Right renal pelvis (tissue), 4 donors: Measurements from ENCODE around the gene ITGA11. TPM values are rescaled to one million over a fixed set of nuclear protein-coding genes. Genes with fewer than 3 reads are reported as not detected.

Experiments
- DNase-seq, 4 donors: peaks; one replicate each; pipeline ENCODE4 v3.0.0-alpha.2; 2013; ENCODE audit warnings: low read depth in 4 of 4, low spot score in 3 of 4, missing footprints in 1 of 4
- polyA plus RNA-seq, 4 donors: library from polyadenylated mRNA; unstranded; fragments of 120-200 nt; gene quantifications; one replicate each; pipeline ENCODE4 v1.2.1, GENCODE V29; 2013; ENCODE audit not compliant: insufficient read length in 4 of 4

ITGA11 gene, protein sequence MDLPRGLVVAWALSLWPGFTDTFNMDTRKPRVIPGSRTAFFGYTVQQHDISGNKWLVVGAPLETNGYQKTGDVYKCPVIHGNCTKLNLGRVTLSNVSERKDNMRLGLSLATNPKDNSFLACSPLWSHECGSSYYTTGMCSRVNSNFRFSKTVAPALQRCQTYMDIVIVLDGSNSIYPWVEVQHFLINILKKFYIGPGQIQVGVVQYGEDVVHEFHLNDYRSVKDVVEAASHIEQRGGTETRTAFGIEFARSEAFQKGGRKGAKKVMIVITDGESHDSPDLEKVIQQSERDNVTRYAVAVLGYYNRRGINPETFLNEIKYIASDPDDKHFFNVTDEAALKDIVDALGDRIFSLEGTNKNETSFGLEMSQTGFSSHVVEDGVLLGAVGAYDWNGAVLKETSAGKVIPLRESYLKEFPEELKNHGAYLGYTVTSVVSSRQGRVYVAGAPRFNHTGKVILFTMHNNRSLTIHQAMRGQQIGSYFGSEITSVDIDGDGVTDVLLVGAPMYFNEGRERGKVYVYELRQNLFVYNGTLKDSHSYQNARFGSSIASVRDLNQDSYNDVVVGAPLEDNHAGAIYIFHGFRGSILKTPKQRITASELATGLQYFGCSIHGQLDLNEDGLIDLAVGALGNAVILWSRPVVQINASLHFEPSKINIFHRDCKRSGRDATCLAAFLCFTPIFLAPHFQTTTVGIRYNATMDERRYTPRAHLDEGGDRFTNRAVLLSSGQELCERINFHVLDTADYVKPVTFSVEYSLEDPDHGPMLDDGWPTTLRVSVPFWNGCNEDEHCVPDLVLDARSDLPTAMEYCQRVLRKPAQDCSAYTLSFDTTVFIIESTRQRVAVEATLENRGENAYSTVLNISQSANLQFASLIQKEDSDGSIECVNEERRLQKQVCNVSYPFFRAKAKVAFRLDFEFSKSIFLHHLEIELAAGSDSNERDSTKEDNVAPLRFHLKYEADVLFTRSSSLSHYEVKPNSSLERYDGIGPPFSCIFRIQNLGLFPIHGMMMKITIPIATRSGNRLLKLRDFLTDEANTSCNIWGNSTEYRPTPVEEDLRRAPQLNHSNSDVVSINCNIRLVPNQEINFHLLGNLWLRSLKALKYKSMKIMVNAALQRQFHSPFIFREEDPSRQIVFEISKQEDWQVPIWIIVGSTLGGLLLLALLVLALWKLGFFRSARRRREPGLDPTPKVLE
- polyA plus RNA-seq, result 1 to 10 TPM; 3.0 to 5.4 (median 4.2) TPM

DNA sequence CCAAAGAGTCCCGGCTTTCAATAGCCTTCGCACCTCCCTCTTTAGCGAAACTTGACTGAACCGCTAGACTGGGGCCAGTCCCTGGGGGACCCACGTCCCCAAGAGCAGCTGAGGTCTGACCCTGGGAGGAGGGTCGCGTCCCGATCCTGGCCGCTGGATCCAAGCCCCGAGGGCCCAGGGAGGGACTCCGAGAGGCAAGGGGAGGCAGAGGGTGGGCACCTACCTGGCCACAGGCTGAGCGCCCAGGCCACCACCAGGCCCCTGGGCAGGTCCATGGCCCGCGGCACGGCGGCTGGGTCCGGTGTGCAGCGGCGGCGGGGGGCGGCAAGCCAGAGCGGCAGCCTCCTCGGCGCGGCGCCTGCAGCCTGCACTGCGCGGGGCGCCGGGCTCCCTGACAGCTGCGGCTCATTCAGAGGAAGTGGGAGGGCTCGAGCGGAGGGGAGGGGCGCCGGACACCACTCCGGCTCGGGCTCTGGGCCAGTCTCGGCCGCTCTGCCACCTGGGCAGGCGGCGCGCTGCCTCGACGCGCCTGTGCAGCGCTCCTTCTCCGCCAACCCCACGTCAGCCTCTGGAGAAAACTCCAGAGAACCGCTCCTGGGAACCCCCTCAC is at the start of gene ITGA11:
TSS of gene ITGA11 (minus strand) at position 372 of the 610 bp plus-strand sequence. CDS start at position 275, 97 bp downstream.
- peak; percentile 36 to 50 (median 46) for DNase-seq

DNA sequence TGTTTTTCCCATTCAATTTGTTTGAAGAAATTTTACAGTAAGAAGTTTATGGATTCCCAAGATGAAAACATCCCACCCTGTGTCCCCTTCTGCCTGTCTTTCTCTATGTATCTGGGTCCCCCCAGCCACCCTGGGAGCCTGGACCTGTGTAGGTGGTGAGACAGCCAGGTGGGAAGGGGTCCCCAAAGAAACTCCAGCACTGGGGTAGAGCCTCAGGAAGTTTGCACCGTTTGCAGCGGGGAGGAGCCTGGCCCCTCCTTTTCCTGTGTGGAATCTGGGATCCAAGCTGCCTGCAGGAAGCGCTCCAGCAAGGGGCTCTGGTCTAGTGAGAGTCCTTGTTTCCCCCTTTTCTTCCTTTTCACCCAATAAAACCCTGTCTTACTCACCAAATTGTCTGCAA is 49.4 kb upstream of the ITGA11 start:
- no peak for DNase-seq

DNA sequence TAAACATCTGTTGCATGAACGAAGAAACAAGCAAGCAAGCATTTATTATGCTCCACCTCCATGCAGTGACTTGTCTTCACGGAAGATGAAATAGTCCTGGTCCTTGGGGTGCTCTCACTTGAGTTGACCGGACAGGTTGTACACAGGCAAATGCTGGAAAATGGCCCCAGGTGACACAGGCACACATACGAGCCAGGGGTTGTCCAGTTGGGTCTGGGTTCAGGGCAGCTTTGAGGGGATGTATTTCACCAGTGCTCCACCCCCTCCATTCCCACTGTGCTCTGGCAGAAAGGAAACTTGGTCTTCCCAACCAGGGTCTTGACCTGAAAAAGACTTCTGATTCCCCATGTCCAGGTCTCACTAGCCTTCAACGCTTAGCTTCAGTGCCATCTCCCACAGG is 48.3 kb upstream of the ITGA11 start:
- no peak for DNase-seq

DNA sequence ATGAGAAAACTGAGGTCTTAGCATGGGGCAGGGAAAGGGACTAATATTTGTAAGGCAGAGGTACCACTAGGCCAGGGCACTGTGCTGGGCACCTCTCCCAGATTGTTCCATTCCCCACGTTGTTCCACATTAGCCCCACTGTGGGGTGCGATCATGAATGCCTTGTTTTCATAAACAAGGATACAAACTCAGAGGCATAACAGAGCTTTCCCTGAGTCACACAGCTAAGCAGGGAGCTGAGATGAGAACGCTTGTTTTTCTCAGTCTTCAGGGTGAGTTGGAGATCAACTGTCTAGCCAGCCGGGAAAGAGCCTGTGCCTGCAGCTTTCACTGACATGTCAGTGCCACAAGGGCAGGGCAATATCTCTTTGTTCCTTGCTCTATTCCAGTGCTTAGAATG is 47.9 kb upstream of the ITGA11 start:
- no peak for DNase-seq

DNA sequence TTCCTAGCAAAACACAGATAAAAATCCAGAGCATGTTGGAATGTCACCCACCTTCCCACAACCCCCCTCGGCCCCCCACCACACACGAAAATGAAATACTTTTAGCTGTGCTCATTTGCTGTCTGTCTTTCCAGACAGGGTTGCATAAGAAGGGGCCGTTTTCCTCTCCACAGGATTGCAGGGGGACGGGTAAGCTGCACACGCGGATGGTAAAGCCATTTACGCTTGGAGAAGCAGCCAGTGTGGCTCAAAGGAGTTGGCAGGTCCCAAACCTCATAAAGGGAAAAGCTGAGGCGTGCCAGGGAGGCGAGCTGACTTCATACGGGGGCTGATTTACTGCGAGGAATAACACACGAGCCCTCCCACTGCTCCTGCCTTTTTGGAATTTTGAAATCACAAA is 47.4 kb upstream of the ITGA11 start:
- DNase-seq, result no peak

DNA sequence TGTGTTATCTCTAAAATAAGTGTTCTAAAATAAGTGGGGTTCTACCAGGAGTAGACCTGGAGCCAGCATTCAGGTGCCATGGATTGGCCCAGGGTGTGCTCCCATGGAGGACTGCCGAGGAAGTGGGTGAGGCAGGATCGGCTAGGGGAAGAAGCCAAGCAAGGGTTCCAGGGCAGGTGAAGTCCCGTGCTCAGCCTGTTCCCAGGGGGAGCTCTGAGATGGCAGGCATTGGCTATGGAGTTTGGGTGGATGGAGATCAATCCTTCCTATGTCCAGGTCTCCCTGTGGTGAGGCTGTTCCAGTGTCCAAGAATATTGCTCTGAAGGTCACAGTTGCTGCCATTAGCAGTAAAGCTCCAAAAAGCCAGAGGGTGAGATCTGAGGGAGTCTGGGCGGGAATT is 46.9 kb upstream of the ITGA11 start:
- DNase-seq, result no peak

DNA sequence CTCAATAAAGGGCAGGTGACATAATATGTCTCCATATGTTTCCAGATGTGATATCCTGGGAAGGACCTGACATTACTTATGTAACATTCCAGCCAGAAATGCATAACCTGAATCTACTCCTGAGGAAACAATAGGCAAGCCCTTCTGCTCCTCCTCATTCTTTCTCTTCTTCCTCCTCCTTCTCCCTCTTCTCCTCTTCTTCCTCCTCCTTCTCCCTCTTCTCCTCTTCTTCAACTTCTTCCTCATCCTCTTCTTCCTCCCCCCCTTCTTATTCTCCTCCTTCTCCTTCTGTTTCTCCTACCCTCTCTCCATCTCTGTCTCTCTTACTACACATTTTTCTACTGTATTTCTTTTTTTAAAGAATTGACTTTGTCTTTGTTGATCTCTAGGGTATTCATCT is 43.5 kb upstream of the ITGA11 start:
- DNase-seq, result no peak

DNA sequence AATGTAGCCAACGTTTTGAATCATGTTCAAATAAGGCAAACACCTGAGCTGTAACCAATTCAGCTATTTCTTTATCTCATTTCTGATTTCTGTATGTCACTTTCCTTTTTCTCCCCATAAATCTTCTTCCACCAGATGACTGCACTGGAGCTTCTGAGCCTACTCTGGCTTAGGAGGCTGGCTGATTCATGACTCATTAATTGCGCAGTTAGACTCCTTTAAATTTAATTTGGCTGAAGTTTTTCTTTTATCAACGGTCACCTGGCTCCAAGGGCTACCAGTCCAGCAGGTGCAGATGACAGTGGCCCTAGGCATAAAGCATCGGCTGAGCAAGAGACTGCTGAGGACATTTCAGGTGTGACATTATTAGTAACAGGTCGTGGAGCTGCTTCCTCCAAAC is 39.6 kb upstream of the ITGA11 start:
- DNase-seq, result no peak

DNA sequence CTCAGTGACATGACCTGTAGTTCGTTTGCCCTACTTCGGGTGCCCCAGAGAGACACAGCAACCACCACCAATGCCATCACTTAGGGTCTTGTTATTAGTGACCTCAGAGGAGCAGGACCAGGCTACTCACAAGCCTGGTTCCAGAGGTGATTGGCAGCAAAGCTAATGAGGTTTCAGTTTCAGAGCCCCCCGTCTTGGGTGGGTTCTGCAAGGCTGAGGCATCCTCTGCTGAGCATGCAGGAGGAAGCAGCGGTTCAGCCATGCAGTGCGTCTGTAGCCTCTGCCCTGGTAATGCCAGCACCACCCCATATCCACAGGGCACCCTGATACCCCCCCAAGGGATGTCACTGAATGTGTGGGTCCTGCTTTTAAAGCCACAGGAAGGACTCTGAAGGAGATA is 39.0 kb upstream of the ITGA11 start:
- no peak for DNase-seq

DNA sequence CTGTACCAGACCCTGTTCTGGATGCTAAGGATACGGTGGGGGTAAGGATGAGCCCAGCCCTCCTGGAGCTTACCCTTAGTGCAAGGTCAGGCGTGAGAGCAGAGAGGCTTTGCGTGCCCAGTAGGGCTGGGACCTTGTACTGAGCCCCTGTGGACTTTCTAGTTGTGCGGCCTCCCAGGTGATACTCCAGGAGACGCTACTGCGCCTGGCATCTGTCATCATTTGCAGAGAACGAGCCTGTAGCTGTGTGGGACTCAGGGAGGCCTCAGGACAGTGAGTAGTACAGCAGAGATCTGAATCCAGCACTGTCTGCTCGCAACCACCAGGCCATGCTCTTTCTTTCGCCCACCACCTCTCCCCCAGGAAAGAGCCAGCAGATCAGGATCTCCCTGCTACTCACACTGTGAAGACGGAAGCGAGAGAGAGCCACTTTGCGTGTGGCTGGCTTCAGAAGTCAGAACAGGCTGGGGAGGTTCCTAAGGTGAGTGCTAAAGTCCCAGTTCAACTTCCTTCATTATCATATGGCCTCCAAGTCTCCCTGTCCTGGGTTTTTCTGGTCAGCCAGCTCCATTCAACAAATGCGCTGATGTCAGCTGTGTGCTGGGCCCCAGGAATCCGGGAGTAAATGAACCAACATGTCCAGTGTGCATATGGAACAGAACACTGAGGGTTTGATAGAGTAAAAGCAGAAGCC is 38.2 kb upstream of the ITGA11 start:
- DNase-seq, result no peak

DNA sequence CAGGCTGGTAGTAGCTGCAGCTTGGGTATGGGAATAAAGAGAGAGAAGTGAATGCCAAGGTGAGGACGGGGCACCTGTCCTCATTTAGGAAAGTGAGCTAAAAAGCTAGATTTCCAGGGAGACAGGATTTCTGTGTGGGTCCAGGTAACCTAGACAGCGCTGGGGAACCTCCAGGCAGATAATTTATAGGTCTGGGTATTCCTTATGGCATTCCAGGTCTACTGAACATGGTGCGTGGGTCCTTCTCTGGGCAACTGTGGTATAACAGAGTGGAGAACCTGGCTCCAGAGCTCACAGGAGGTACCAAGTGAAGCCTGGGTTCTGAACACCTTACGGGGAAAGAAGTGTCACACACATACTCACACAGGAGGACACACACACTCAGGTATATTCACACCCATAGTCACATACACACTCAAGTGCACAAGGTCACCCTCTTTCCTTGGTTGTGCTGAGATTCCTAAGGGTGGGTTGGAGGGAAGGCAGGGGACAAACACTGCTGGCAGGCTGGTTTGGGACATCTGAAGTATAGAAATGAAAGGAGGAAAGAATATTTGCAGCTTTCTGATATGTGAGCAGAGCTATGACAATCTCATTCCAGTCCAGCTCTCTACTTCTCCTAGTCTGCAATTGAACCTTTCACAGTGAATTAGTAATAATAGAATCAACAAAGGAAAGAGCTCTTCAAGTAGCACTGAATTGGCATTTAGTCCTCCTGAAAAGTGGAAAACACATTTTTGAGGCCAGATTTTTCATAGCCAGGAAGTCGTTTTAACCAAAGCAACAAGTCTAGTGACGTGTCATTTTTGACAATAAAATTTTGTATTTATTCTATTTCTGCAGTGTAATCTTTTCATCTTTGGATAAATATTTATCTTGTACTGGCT is 37.4 kb upstream of the ITGA11 start:
- DNase-seq, result no peak

DNA sequence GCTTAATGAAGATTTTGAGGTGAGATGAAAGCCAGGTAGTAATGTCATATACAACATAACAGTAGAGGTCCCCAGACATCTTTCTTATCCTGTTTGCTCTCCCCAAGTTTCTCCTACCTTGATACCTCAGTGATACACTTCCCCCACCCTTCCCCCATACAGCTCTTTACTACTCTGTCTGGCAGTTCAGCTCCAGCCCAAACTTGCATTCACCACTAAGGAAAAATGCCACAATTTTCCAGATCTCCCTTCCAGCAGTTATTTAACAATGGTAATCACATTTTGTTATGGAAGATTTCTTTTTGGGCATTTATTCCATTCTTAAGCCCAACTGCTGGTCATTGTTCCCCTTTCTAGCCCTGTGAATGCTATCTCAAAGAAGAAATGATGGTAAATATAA is 34.9 kb upstream of the ITGA11 start:
- DNase-seq, result no peak

DNA sequence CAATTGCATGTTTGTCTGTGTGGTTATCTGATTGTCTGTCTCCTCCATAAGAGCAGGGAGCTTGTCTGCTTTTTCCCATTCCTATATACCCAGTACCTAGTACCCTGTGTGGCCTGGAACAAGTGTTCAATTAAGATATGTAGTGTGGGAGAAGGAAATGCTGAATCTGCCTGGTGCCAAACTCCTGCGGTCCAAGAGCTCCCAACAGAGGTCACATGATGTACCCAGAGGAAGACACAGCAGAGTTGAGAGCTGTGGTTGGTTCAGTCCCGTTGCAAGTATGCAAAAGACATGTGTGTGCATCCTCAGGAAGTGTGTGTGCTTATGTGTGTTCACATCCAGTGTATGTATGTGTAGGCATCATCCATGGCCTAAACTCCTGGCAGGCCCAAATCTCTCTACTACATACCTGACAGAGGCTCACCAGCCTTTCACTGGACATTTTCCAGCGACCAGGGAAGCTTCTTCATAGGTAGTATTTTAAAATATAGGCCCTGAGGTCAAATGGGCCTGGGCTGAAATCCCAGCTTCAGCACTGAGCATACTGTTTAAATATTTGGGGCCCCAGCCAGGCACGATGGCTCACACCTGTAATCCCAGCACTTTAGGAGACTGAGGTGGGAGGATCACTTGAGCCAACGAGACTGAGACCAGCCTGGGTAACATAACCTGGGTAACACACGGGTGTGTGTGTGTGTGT is 34.0 kb upstream of the ITGA11 start:
- no peak for DNase-seq

DNA sequence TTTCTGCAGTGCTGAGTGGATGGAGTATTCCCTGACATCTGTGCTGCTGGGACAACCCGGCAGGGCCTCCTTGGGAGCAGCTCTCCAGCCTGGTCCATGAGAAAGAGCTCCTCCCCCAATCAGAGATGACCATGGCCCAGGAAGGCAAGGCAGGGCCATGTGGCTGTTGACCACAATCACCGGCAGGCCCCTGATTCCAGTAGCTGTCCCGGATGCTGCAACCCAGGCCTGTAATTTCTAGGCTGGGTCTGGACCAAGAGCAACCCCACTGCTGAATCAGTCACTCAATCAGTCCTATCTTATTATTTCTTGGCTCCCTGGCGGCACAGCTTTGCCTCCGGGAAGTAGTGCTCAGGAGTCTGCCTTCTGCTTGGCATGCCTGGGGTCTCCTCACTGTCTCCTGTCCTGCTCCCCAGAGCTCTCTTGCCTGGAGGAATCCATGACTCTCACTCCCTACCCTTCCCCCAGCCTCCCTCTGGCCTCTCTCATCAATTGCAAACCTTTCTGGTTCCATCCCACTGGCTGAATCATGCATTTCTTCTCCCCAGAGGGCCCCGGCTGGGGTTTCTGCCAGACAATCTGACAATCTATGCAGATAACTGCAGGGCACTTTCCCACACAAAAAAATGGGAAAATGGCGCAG is 32.6 kb upstream of the ITGA11 start:
- no peak for DNase-seq

DNA sequence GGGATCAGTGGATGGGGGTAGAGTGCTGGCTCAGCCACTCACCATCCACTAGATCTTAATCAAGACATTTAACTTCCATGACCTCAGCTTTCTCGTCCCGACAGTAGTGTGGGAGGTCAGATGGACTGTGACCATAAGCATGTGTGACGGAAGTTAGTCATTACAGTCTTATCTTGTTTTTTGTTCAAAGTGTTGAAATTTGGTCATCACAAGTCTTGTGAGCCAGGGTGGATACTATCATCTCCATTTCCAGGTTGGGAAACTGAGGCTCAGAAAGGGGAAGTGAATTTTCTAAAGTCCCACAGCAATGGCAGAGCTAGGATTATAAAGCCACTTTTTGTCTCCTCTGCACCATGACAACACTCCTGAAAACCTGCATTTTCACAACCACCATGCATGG is 32.0 kb upstream of the ITGA11 start:
- no peak for DNase-seq

DNA sequence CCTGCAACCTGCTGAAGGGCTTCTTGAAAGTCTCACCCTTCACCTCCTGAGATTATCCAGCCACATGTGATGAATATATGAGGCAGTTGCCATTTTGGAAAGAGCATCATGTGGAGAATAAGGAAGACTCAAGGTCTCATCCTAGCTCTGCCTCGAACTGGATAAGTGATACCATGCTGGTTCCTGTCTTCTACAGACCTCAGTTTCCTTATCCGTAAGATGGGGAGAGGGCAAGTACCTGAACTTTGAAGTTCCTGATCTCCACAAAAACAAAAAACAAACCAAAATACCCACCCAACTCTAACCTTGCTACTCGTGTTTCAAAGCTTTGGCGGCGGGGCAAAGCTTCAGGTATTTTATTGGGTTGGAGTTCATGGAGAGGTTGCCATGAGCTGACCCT is 31.5 kb upstream of the ITGA11 start:
- DNase-seq, result no peak

DNA sequence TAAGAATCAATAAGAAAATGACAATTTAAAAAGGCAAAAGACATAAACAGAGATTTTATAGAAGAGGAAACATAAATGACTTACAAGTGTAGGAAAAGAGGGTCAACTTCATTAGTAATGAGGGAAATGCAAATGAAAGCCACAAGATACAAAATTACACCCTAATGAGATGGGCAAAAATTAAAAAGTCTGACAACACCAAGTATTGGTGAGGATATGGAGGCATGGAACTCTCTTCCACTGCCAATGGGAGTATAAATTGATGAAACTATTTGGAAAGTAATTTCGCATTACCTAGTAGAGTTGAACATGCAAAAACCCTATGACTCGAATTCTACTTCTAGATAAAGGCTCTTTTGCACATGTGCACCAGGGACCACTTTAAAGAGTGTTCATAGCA is 28.2 kb upstream of the ITGA11 start:
- no peak for DNase-seq

DNA sequence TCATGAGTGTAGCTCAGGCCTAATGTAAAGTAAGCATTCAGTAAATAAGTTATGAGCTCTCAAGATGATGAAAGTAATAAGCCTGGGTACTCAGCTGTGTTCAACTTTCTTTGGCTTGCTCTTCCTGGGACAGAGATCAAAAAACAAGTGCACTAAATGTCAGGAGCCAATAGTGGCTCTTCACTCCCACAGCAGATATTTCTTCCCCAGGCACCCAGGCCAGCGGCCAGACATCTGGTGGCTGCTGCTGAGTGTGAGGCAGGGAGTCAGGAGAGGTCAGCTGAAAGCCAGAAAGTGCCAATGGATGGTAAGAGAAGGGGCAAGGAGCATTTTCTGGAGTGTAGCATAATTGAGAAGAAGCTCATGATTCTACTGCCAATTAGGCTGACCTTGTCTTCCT is 18.2 kb upstream of the ITGA11 start:
- no peak for DNase-seq
